Central memory CD4-positive, alpha-beta T cell (primary cell): ENCODE results near the gene KRT75.
"Not testable (repeated sequence)": the region's sequence is repeated elsewhere in the genome, so short reads cannot be mapped to it uniquely, and the experiment has no call there.

ENCODE experiments used
- DNase-seq: peaks from one replicate; pipeline ENCODE4 v3.0.0; 2022
- total RNA-seq, 3 experiments: gene quantifications; one replicate each; lab custom pipeline; 2026; lab: John Stamatoyannopoulos, UW

KRT75 gene
- total RNA-seq: 0 reads per million in 3 experiments

- DNase-seq: no peak
Measured at GRCh38 chr12:52434081-52434733, at the start of gene KRT75. Gene KRT75, minus strand, starts transcription at chr12:52434371. Its CDS starts 67 bp downstream, at chr12:52434304.

- DNase-seq: no peak
Measured at GRCh38 chr12:52480073-52480472, 45.9 kb upstream of the KRT75 start.

DNA sequence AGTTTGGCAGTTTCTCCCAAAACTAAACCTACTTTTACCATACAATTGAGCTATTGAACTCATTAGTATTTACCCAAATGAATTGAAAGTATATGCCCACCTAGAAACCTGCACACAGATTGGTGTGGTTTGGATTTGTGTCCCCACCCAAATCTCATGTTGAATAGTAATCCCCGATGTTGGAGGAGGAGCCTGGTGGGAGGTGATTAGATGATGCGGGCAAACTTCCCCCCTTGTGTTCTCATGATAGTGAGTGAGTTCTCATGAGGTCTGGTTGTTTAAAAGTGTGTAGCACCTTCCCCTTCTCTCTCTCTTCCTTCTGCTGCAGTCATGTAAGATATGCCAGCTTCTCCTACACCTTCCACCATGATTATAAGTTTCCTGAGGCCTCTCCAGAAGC, 43.5 kb upstream of the KRT75 start:
- DNase-seq: no peak

DNA sequence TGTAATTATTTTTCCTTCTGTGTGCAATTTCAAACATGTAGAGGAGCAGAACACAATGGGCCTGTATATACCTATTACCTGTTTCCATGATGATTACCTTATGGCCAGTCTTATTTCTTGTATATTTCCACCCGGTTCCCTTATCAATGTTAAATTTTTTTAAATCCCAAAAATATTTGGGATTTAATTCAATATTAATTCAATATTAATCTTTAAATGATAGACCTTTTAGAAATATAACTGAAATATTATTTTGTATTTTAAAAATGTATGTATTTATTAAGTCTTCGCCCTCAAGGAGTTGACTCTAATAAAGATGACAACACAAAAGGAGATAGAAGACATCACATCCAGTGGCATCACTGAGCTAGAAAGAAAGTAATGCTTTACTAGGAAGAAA, 40.0 kb upstream of the KRT75 start:
- no peak for DNase-seq

GRCh38 chr12:52473768-52474167, 39.6 kb upstream of the KRT75 start, which contains the start of gene KRT6C:
Gene KRT6C, minus strand, starts transcription at chr12:52473805. Its CDS starts 68 bp downstream, at chr12:52473737.
- no peak for DNase-seq

GRCh38 chr12:52469853-52470252, 35.7 kb upstream of the KRT75 start:
- DNase-seq: no peak

DNA sequence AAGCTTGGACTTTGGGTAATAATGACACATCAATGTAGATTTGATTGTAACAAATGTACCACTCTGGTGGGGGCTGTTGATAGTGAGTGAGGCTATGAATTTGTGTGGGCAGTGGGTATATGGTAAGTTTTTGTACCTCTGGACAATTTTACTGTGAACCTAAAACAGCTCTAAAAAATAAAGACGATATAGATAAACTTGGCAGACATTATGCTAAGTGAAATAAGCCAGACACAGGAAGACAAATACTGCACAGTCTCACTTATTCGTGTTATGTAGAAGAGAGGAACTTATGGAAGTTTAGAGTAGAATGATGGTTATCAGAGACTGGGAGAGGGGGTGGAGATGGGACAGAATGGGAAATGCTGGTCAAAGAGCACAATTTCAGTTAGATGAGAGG, 30.7 kb upstream of the KRT75 start:
- DNase-seq: no peak

- no peak for DNase-seq
Measured at GRCh38 chr12:52461693-52462092, 27.5 kb upstream of the KRT75 start.

- no peak for DNase-seq
Measured at GRCh38 chr12:52458861-52459260, 24.7 kb upstream of the KRT75 start.

- no peak for DNase-seq
Measured at GRCh38 chr12:52455821-52456220, 21.6 kb upstream of the KRT75 start.

- no peak for DNase-seq
Measured at GRCh38 chr12:52454411-52455201, 20.4 kb upstream of the KRT75 start.

GRCh38 chr12:52452101-52452500, 17.9 kb upstream of the KRT75 start, which contains the start of gene KRT6B:
Gene KRT6B, minus strand, starts transcription at chr12:52452146. Its CDS starts 68 bp downstream, at chr12:52452078.
- no peak for DNase-seq

DNA sequence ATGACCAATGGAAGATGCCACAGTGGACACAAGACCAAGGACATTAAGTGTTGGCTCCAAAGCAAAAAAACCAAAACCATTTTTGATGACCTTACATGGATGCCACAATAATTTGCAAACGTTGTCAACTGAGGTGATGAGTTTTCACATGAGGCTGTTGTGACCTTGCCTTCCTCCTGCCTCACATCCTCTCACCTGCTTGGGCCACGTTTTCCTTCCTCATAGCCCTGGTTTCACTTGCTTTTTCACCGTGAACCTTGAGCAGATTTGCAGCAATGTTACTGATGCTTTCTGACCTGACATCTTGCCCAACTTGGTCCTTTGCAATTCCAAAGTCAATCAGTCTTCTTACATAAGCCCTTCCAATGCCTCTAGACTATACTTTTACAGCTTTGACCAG, 14.1 kb upstream of the KRT75 start:
- DNase-seq: no peak

- DNase-seq: not testable (repeated sequence)
Measured at GRCh38 chr12:52447196-52447595, 13.0 kb upstream of the KRT75 start.

DNA sequence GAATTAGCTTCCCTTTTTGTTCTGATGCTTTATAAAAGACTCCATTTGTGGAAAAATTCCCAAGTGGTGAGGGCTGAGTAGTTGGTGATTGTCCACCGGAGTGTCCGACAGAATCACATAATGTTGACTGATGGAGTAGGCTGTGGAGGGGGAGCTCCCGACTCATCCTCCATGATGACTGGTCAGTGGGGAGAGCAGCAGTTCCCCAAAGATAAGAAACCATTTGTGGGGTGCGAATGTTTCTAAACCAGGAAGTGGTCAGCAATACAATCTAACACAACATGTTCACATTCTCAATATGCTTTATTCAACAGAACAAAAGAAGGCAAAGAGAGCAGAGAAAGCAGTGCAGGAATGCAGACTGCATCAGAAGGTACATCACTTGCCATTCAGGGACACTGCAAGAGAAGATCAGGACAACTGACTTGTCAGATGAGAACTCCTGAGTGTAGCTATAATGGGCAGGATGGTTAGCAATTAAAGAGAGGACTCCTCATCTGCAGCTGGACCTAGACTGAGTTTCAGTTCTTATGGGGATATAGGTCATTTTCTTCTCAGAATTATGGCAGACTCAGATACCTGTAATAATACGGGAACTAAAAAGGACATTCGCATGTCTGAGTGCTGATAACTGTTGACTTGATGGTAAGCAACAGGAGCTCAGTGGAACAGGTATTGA, 12.3 kb upstream of the KRT75 start:
- no peak for DNase-seq

DNA sequence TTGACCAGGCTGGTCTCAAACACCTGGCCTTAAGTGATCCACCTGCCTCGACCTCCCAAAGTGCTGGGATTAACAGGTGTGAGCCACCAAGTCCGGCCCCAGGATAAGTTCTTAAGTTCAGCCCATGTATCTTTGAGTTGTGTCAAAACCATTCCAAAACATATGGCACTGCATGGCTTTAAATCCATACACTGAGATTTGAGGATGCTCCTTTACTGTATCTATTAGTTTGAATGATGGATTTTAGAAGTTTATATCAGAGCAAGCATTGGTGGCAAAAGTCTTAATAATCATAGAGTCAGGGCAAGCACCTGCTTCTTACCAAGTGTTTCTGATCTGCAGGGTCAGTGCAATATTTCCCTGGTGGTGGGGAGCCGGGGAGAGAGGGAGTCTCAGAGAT, 11.7 kb upstream of the KRT75 start:
- no peak for DNase-seq

- DNase-seq: no peak
Measured at GRCh38 chr12:52444647-52445595, 10.8 kb upstream of the KRT75 start.

DNA sequence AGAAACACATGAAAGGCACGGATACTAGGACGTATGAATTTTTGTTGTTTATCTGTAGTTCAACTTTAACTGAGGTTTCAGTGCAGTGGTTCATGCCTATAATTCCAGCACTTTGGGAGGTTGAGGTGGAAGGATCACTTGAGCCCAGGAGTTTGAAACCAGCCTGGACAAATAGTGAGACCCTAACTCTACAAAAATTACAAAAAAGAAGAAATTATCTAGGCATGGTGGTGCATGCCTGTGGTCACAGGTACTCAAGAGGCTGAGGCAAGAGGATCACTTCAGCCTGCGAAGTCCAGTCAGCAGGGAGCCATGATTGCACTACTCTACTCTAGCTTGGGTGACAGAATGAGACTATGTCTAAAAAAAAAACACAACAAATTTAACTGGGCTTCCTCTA, 9.8 kb upstream of the KRT75 start:
- no peak for DNase-seq

- no peak for DNase-seq
Measured at GRCh38 chr12:52442600-52443061, 8.5 kb upstream of the KRT75 start.

GRCh38 chr12:52441320-52441911, 7.2 kb upstream of the KRT75 start:
- DNase-seq: no peak

- no peak for DNase-seq
Measured at GRCh38 chr12:52440821-52441319, 6.7 kb upstream of the KRT75 start.

- no peak for DNase-seq
Measured at GRCh38 chr12:52439845-52440244, 5.7 kb upstream of the KRT75 start.
